NOMO-1 treated with dmso at 0.1 percent for 144 hours (cell line): ENCODE results near the gene OR13A1.
"Not testable (repeated sequence)": the region's sequence is repeated elsewhere in the genome, so short reads cannot be mapped to it uniquely, and the experiment has no call there.

Source experiments
- DNase-seq: peaks from one replicate; lab custom pipeline; 2025; ENCODE audit not compliant: unreplicated experiment; lab: John Stamatoyannopoulos, UW

OR13A1 gene, protein sequence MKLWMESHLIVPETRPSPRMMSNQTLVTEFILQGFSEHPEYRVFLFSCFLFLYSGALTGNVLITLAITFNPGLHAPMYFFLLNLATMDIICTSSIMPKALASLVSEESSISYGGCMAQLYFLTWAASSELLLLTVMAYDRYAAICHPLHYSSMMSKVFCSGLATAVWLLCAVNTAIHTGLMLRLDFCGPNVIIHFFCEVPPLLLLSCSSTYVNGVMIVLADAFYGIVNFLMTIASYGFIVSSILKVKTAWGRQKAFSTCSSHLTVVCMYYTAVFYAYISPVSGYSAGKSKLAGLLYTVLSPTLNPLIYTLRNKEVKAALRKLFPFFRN

DNA sequence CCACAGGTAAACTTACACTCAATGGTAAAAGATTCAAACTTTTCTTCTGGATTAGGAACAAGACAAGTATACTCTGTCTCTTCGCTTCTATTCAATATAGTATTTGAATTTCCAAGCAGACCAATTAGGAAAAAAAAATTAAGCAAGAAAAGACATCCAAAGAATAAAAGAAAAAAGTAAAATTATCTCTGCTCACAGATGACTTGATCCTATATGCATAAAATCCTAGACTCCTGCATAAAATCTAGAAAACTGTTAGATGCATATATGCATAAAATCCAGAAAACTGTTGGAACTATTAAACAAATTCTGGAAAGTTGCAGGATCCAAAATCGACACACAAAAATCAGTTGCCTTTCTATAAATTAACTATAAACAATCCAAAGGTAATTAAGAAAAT is at the start of gene OR13A1:
TSS of gene OR13A1 (minus strand) at position 101 of the 400 bp plus-strand sequence. CDS start 11,186 bp downstream, outside the sequence.
- DNase-seq, result no peak

DNA sequence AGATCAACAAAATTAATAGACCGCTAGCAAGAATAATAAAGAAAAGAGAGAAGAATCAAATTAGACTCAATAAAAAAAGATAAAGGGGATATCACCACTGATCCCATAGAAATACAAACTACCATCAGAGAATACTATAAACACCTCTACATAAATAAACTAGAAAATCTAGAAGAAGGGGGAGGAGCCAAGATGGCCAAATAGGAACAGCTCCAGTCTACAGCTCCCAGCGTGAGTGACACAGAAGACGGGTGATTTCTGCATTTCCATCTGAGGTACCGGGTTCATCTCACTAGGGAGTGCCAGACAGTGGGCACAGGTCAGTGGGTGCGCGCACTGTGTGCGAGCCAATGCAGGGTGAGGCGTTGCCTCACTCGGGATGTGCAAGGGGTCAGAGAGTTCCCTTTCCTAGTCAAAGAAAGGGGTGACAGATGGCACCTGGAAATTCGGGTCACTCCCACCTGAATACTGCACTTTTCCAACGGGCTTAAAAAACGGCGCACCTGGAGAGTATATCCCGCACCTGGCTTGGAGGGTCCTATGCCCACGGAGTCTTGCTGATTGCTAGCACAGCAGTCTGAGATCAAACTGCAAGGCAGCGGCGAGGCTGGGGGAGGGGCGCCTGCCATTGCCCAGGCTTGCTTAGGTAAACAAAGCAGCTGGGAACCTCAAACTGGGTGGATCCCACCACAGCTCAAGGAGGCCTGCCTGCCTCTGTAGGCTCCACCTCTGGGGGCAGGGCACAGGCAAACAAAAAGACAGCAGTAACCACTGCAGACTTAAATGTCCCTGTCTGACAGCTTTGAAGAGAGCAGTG is 46.8 kb upstream of the OR13A1 start:
- DNase-seq, result not testable (repeated sequence)

DNA sequence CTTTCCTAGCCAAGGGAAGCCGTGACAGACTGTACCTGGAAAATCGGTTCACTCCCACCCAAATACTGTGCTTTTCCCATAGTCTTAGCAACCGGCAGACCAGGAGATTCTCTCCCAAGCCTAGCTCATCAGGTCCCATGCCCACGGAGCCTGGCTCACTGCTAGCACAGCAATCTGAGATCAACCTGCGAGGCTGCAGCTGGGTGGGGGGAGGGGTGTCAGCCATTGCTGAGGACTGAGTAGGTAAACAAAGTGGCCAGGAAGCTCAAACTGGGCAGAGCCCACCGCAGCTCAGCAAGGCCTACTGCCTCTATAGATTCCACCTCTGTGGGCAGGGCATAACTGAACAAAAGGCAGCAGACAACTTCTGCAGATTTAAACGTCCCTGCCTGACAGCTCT is 43.6 kb upstream of the OR13A1 start:
- not testable (repeated sequence) for DNase-seq

DNA sequence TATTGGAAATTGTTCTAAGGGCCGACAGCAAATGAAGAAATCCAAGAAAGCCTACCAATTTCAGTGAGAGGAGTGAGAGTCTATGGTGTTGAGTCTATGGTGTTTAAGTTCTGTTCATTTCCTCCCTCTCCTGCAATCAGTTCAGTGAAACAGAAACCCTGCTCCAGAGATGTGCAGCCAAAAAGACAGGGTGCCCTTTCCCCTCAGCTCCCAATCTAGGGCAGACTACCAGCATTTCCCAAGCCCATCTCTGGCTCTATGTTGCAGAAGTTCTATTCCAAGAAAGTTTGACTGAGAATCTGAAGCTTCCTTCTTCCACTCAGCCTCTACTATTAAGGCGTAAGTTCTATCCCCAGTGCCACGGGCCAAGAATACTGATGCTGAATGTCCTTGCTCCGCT is 40.1 kb upstream of the OR13A1 start:
- DNase-seq, result no peak

DNA sequence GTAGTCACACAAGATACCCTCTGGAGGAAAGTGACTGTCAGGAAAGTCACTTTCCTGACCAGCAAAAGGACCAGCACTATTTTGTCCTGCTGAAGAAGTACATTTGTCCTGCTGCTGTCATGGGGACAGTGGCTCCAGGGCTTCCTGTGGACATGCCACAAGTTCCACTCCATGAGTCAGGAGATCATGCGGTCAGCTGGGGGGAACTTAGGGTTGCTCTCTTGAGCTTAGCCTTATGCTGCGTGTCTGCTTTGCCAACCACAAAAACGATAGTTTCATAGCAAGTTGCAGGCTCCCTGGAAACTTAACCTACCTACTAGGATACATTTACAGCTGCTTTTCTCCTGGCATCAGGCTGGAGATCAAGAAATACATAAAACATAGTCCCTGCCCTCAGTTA is 38.9 kb upstream of the OR13A1 start:
- peak; percentile 43 for DNase-seq

DNA sequence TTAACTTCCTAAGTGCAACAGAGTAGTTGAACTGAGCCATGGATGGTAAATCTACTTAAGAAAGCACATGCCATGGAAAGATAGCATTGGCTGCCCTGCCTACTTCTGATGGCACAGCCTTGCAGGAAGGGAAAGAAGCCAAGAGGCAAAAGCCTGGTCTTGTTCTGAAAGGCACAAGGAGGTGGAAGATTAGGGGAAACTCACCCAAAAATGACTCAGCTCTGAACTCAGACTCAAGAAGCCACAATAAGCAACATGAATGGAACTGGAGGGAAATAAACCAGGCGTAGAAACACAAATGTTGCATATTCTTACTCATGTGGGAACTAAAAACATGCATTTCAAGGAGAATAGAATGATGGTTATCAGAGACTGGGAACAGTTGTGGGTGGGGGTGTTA is 37.8 kb upstream of the OR13A1 start:
- no peak for DNase-seq

DNA sequence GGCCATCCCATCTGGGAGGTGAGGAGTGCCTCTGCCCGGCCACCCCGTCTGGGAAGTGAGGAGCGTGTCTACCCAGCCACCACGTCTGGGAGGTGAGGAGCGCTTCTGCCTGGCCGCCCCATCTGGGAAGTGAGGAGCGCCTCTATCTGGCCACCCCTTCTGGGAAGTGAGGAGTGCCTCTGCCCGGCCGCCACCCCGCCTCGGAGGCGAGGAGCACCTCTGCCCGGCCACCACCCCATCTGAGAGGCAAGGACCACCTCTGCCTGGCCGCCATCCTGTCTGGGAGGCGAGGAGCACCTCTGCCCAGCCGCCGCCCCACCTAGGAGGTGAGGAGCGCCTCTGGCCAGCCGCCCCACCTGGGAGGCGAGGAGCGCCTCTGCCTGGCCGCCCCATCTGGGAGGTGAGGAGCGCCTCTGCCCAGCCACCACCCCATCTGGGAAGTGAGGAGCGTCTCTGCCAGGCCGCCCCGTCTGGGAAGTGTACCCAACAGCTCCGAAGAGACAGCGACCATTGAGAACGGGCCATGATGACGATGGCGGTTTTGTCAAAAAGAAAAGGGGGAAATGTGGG is 32.9 kb upstream of the OR13A1 start:
- DNase-seq, result not testable (repeated sequence)

DNA sequence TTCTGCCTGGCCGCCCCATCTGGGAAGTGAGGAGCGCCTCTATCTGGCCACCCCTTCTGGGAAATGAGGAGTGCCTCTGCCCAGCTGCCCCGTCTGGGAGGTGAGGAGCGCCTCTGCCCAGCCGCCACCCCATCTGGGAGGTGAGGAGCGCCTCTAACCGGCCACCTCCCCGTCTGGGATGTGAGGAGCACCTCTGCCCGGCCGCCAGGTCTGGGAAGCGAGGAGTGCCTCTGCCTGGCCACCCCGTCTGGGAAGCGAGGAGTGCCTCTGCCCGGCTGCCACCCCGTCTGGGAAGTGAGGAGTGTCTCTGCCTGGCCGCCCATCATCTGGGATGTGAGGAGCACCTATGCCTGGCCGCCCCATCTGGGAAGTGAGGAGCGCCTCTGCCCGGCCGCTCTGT is 32.1 kb upstream of the OR13A1 start:
- DNase-seq, result not testable (repeated sequence)

DNA sequence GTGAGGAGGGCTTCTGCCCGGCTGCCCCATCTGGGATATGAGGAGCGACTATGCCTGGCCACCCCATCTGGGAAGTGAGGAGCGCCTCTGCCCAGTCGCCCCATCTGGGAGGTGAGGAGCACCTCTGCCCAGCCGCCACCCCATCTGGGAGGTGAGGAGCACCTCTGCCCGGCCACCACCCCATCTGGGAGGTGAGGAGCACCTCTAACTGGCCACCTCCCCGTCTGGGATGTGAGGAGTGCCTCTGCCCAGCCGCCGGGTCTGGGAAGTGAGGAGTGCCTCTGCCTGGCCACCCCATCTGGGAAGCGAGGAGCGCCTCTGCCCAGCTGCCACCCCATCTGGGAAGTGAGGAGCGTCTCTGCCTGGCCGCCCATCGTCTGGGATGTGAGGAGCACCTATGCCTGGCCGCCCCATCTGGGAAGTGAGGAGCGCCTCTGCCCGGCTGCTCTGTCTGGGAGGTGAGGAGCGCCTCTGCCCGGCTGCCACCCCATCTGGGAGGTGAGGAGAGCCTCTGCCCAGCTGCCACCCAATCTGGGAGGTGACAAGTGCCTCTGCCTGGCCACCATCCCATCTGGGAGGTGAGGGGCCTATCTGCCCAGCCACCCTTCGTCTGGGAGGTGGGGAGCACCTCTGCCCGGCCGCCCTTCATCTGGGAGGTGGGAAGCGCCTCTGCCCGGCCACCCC is 31.4 kb upstream of the OR13A1 start:
- DNase-seq, result not testable (repeated sequence)

DNA sequence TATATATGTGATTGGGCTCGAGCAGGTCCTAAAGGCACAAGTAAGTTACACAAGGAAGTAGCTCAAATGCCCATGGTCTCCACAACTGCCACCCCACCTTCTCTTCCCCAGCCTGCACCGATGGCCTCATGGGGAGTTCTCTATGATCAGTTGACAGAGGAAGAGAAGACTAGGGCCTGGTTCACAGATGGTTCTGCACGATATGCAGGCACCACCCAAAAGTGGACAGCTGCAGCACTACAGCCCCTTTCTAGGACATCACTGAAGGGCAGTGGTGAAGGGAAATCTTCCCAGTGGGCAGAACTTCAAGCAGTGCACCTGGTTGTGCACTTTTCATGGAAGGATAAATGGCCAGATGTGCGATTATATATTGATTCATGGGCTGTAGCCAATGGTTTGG is 25.0 kb upstream of the OR13A1 start:
- DNase-seq, result not testable (repeated sequence)

DNA sequence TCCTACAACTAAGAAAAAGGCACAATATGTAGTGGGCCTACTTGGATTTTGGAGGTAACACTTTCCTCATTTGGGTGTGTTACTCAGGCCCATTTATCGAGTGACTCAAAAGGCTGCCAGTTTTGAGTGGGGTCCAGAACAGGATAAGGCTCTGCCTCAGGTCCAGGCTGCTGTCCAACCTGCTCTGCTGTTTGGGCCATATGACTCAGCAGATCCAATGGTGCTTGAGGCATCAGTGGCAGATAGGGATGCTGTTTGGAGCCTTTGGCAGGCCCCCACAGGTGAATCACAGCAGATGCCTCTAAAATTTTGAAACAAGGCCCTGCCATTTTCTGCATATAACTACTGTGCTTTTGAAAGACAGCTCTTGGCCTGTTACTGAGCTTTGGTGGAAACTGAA is 24.5 kb upstream of the OR13A1 start:
- DNase-seq, result no peak

DNA sequence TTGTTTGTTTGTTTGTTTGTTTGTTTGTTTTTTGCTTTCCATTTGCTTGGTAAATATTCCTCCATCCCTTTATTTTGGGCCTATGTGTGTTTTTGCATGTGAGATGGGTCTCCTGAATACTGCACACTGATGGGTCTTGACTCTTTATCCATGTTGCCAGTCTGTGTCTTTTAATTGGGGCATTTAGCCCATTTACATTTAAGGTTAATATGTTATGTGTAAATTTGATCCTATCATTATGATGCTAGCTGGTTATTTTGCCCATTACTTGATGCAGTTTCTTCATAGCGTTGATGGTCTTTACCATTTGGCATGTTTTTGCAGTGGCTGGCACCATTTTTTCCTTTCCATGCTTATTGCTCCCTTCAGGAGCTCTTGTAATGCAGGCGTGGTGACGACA is 16.4 kb upstream of the OR13A1 start:
- DNase-seq, result not testable (repeated sequence)

DNA sequence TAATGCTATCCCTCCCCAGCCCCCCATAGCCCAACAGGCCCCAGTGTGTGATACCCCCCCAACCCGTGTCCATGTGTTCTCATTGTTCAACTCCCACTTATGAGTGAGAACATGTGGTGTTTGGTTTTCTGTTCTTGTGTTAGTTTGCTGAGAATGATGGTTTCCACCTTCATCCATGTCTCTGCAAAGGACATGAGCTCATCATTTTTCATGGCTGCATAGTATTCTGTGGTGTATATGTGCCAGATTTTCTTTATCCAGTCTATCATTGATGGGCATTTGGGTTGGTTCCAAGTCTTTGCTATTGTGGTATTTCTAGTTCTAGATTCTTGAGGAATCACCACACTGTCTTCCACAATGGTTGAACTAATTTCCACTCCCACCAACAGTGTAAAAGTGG is 11.5 kb upstream of the OR13A1 start:
- DNase-seq, result not testable (repeated sequence)

DNA sequence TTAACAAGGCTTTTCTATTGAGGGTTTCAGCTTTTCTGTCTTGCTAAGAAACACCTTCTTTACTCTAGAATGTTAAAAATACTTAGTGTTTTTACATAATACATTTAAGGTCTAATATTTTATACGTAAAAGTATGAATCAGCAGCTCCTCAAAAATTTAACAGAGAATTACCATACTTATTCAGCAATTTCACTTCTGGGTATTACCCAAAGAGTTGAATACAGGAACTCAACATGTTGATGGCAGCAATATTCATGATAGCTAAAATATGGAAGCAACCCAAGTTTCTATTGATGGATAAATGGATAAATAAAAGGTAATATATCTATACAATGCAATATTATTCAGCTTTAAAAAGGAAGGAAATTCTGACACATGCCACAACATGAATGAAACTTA is 9.7 kb upstream of the OR13A1 start:
- DNase-seq, result no peak

DNA sequence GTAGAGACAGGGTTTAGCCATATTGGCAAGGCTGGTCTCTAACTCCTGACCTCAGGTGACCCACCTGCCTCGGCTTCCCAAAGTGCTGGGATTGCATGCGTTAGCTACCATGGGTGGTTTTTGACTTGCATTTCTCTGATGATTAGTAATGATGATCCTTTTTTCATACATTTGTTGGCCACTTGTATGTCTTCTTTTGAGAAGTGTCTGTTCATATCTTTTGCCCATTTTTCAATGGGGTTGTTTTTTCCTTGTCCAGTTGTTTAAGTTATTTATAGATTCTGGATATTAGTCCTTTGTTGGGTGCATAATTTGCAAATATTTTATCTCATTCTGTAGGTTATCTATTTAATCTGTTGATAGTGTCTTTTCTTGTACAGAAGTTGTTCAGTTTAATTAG is 4.3 kb upstream of the OR13A1 start:
- no peak for DNase-seq

DNA sequence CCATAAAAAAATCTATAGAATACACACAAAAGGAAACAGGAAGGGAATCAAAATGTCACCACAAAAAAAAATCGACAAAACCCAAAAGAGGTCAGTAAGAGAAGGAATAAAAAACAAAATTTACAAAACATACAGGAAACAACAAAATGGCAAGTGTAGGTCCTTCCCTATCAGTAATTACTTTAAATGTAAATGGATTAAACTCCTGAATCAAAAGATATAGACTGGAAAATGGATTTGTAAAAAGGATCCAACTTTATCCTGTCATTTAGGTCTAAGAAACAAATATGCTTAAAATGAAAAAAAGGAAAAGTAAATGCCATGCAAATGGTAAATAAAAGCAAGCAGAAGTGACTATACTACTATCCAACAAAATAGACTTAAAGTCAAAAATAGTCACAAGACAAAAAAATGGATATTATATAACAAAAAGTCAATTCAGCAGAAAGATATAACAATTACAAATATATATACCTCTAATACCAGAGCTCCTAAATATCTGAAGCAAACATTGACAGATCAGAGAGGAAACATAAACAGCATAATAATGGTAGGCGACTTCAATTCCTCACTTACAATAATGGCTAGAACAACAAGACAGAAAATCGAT is 2.0 kb downstream of the OR13A1 start:
- no peak for DNase-seq

DNA sequence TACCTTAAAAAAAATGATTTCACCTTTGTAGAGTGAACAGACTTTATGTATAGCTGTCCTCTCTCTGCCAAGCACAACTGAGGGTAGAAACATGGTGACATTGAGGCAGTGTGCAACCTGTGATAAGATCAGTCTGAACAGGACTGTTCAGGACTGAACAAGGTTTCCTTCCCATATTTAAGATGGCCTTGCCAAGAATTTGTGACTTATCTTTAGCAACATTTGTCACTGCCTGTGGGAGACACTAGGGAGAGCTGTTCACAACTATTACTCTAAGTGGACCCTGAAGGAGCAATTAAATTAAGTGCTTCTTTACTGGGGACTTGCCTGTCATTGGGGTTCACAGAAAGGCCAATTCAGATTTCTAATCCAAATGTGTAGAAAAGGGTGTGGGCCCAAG is 6.7 kb downstream of the OR13A1 start:
- DNase-seq, result peak; percentile 3

DNA sequence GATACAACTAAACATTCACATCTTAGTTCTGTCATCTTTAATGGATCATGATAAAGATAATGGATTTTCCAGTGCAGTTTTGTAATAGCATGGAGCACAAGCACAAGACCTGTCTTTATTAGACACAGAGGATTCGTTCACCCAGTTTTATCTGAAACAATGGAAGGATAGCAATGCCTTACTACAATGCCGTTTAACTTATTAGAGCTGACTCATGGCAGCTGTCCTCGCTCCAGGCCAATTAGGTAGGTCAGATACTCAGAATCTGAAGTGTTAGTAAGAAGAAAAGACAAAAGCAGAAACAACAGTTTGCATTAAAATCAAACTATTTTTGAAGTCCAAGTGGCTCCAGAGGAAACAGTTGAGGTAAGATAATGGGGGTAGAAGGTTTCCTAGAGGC is 12.8 kb downstream of the OR13A1 start:
- no peak for DNase-seq

DNA sequence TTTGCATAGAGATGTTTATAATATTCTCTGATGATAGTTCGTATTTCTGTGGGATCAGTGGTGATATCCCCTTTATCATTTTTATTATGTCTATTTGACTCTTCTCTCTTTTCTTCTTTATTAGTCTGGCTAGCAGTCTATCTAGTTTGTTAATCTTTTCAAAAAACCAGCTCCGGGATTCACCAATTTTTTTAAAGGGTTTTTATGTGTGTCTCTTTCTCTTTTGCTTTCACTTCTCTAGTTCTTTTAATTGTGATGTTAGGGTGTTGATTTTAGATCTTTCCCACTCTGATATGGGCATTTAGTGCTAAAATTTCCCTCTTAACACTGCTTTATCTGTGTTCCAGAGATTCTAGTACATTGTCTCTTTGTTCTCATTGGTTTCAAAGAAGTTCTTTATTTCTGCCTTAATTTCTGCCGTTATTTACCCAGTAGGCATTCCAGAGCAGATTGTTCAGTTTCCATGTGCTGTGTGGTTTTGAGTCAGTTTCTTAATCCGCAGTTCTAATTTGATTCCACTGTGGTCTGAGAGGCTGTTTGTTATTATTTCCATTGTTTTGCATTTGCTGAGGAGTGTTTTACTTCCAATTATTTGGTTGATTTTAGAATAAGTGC is 17.0 kb downstream of the OR13A1 start:
- not testable (repeated sequence) for DNase-seq

DNA sequence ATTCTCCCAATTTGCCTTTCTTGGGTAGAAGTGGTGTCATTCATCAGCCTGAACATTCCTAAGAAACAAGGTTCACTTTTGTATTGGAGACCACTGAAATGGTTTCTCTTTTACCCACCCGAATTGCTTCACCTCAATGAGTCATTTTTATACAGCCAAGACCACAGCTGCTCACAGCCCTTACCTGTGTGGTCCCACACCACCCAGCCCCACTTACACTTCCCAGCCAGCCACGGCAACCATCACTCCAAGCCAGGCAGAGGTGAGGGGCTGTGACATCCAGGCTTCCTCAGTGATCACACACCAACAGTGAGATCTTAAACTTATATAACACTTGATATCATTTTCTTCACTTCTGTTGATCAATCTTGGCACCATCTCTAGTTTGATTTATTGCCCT is 20.7 kb downstream of the OR13A1 start:
- DNase-seq, result no peak

DNA sequence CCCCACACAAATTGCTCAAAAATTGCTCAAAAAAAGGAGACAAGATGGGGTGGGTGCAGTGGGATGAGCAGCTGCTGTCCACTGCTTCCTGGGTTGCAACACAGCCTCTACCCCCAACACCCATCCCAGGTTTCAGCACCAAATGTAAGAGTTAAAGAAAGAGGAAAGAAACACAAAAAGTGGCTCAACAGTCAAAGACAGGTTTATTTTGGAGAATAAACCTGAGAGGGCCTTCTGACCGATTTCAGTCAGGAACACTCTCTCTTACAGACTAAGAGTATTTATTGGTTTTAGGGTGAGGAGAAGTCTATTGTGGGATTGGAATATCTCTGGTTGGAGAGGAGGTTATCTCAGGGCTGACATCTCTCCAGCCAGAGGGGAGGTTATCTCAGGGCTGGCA is 28.4 kb downstream of the OR13A1 start:
- no peak for DNase-seq
